ENCODE data around the gene RHOJ. TPM values are rescaled to one million over a fixed set of nuclear protein-coding genes. Genes with fewer than 3 reads are reported as not detected.

RHOJ gene
- total and polyA plus RNA-seq, 10 of the 15 experiments (the other 5 are each of a cell fraction or from before 2014, with no cell fraction given) = not detected

- no peaks in the 10 kb centered on the region for H3K9me3 ChIP-seq (replicated peaks; ENCODE audit: control insufficient read depth, insufficient read depth, low read length)
- DNase-seq (ENCODE audit: low read depth, low spot score) (no peak), FAIRE-seq (no peak), ATAC-seq (no peak)
- RAD21 ChIA-PET (ENCODE audit: unreplicated experiment) = no interaction called here
- no peak overlapping the region for H3K9ac ChIP-seq (ENCODE audit: control insufficient read depth, insufficient read depth, low read length)
- H4K20me1 ChIP-seq (ENCODE audit: control insufficient read depth, insufficient read depth) = no peaks in the 10 kb centered on the region
- intact Hi-C loops (cut with micrococcal nuclease; ENCODE audit: unreplicated experiment) = no loop called here
- POLR2A ChIA-PET = no interaction called here
- H3K4me2 ChIP-seq (ENCODE audit: control insufficient read depth, insufficient read depth) = no peak overlapping the region
- no peak overlapping the region for H3K4me3 ChIP-seq
- TF ChIP-seq POLR2A (IDR thresholded peaks at IDR 0.05; ENCODE audit: low read depth, low read length) (no peak), GATAD2B (conservative IDR thresholded peaks at IDR 0.05; ENCODE audit: low read depth) (no peak), CHD1 (IDR thresholded peaks at IDR 0.05; ENCODE audit: low read depth, low read length) (no peak), BACH1 (IDR thresholded peaks at IDR 0.05; ENCODE audit: borderline replicate concordance) (no peak), IRF4 (IDR thresholded peaks at IDR 0.05; ENCODE audit: low read depth, low read length) (no peak), ZZZ3 (IDR thresholded peaks at IDR 0.05; ENCODE audit: control insufficient read depth, insufficient read length, low read depth) (no peak), TARDBP (IDR thresholded peaks at IDR 0.05; ENCODE audit: borderline replicate concordance) (no peak), SREBF1 (IDR thresholded peaks at IDR 0.05; ENCODE audit: low read length) (no peak), SIX5 (IDR thresholded peaks at IDR 0.05; ENCODE audit: low read depth, low read length, severe bottlenecking) (no peak), TBL1XR1 (IDR thresholded peaks at IDR 0.05; ENCODE audit: low read depth, low read length) (no peak), CHD4 (IDR thresholded peaks at IDR 0.05) (no peak), STAT3 (IDR thresholded peaks at IDR 0.05; ENCODE audit: low read depth, low read length) (no peak), MTA3 (IDR thresholded peaks at IDR 0.05; ENCODE audit: borderline replicate concordance, low read length) (no peak), RAD51 (IDR thresholded peaks at IDR 0.05) (no peak)
- no TSS peak for BruUV-seq (replicated peaks)
- 80% methylated on average over 6 of the region's 6 CpGs for WGBS (ENCODE audit: insufficient coverage, insufficient replicate concordance, low lambda C conversion rate, missing lambda C conversion rate)
- in situ Hi-C loops (cut with MboI) = no loop called here
- H2AFZ ChIP-seq (ENCODE audit: control insufficient read depth, low read depth, low read length) = no peak overlapping the region
- no peaks in the 10 kb centered on the region for H3K79me2 ChIP-seq (ENCODE audit: control insufficient read depth, insufficient read depth, low read length)
- no peak overlapping the region for H3K27ac ChIP-seq (ENCODE audit: control insufficient read depth, insufficient read depth)
- SMC1A ChIA-PET (ENCODE audit: uncharacterized antibody, unreplicated experiment) = interaction anchor here (0.7 to 0.9 kb wide), 2 partner anchors 10 to 1139 kb away, joined by 3 read pairs; no protein-coding TSS in a partner anchor
- CTCF ChIA-PET = interaction anchor here (0.7 kb wide), 1 partner anchor 810 kb away, joined by 3 read pairs; no protein-coding TSS in a partner anchor
- no peaks in the 10 kb centered on the region for H3K36me3 ChIP-seq (ENCODE audit: control insufficient read depth in 2 of 2, insufficient read depth in 2 of 2, low read length in 1 of 2)
- H3K27me3 ChIP-seq (replicated peaks in 1 of 2; ENCODE audit: control insufficient read depth in 2 of 2, insufficient read depth in 2 of 2, low read length in 1 of 2) = no peaks in the 10 kb centered on the region
- no peaks in the 10 kb centered on the region for H3K4me1 ChIP-seq (ENCODE audit: control insufficient read depth, insufficient read depth, low read length)
Observed at GRCh38 chr14:63299351-63300110, 95.3 kb downstream of the RHOJ start.
